ENCODE measurements around the gene CD3E. TPM values are rescaled to one million over a fixed set of nuclear protein-coding genes. Genes with fewer than 3 reads are reported as not detected.

The CD3E gene
- total and polyA plus RNA-seq, 2 experiments from 2014 or later = not detected

DNA sequence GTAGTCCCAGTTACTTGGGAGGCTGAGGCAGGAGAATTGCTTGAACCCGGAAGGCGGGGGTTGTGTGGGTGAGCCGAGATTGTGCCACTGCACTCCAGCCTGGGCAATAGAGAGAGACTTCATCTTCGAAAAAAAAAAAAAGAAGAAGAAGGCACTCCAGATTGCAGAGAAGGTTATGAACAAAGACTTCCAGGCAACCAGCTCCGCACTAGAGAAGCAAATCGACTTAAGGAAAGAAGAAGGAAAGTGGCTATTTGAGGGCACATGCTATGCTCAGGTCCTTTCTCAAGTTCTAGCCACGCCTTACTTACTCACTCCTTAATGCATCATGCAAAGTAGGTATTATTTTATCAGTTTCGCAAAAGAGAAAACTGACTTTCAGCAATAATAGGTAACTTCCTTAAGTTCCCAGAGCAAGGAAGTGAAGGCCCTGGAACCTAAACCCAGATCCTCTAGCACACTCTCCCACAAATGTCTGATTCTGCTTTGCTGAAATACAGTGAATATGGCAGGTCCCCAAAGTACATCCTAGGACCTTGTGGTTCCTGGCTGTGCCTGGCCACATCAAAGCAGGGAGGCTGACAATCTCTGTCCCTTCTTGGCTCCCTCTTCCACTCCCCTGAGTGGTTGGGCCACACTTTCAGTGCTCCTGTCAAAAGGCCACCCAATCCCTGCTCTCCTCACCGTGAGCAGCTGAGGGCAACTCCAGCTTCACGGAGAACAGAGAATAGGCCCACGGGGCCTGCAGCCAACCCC lies 14.2 kb downstream of the CD3E start:
- no peaks in the 10 kb centered on the region for H3K36me3 Mint-ChIP-seq (ENCODE audit: low read depth)
- no peak for TF ChIP-seq ZNF331 (CRISPR knock-in tag; IDR thresholded peaks at IDR 0.05; ENCODE audit: low read depth)
- TF ChIP-seq JUNB (IDR thresholded peaks at IDR 0.05; ENCODE audit: unreplicated experiment) = no peak
- TF ChIP-seq CREB1 (CRISPR knock-in tag; IDR thresholded peaks at IDR 0.05; ENCODE audit: low read depth) = no peak
- no peak for TF ChIP-seq POLR2AphosphoS5 (IDR thresholded peaks at IDR 0.05; ENCODE audit: low read depth)
- TF ChIP-seq, protein P1, sequence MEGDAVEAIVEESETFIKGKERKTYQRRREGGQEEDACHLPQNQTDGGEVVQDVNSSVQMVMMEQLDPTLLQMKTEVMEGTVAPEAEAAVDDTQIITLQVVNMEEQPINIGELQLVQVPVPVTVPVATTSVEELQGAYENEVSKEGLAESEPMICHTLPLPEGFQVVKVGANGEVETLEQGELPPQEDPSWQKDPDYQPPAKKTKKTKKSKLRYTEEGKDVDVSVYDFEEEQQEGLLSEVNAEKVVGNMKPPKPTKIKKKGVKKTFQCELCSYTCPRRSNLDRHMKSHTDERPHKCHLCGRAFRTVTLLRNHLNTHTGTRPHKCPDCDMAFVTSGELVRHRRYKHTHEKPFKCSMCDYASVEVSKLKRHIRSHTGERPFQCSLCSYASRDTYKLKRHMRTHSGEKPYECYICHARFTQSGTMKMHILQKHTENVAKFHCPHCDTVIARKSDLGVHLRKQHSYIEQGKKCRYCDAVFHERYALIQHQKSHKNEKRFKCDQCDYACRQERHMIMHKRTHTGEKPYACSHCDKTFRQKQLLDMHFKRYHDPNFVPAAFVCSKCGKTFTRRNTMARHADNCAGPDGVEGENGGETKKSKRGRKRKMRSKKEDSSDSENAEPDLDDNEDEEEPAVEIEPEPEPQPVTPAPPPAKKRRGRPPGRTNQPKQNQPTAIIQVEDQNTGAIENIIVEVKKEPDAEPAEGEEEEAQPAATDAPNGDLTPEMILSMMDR (conservative IDR thresholded peaks at IDR 0.05; ENCODE audit: low read depth in 2 of 2) = no peak
- TF ChIP-seq NANOG (IDR thresholded peaks at IDR 0.05; ENCODE audit: borderline replicate concordance) = no peak
- TF ChIP-seq ZNF114 (CRISPR knock-in tag; IDR thresholded peaks at IDR 0.05) = no peak
- TF ChIP-seq EZH2 (IDR thresholded peaks at IDR 0.05; ENCODE audit: low read depth, unreplicated experiment) = no peak
- TF ChIP-seq, protein P2, sequence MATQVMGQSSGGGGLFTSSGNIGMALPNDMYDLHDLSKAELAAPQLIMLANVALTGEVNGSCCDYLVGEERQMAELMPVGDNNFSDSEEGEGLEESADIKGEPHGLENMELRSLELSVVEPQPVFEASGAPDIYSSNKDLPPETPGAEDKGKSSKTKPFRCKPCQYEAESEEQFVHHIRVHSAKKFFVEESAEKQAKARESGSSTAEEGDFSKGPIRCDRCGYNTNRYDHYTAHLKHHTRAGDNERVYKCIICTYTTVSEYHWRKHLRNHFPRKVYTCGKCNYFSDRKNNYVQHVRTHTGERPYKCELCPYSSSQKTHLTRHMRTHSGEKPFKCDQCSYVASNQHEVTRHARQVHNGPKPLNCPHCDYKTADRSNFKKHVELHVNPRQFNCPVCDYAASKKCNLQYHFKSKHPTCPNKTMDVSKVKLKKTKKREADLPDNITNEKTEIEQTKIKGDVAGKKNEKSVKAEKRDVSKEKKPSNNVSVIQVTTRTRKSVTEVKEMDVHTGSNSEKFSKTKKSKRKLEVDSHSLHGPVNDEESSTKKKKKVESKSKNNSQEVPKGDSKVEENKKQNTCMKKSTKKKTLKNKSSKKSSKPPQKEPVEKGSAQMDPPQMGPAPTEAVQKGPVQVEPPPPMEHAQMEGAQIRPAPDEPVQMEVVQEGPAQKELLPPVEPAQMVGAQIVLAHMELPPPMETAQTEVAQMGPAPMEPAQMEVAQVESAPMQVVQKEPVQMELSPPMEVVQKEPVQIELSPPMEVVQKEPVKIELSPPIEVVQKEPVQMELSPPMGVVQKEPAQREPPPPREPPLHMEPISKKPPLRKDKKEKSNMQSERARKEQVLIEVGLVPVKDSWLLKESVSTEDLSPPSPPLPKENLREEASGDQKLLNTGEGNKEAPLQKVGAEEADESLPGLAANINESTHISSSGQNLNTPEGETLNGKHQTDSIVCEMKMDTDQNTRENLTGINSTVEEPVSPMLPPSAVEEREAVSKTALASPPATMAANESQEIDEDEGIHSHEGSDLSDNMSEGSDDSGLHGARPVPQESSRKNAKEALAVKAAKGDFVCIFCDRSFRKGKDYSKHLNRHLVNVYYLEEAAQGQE (IDR thresholded peaks at IDR 0.05; ENCODE audit: unreplicated experiment) = no peak
- TF ChIP-seq EZH2phosphoT487 (IDR thresholded peaks at IDR 0.05; ENCODE audit: unreplicated experiment) = no peak
- TF ChIP-seq STAT1 (IDR thresholded peaks at IDR 0.05; ENCODE audit: unreplicated experiment) = no peak
- TF ChIP-seq, protein P3, sequence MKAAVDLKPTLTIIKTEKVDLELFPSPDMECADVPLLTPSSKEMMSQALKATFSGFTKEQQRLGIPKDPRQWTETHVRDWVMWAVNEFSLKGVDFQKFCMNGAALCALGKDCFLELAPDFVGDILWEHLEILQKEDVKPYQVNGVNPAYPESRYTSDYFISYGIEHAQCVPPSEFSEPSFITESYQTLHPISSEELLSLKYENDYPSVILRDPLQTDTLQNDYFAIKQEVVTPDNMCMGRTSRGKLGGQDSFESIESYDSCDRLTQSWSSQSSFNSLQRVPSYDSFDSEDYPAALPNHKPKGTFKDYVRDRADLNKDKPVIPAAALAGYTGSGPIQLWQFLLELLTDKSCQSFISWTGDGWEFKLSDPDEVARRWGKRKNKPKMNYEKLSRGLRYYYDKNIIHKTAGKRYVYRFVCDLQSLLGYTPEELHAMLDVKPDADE (IDR thresholded peaks at IDR 0.05) = no peak
- TF ChIP-seq, protein P4, sequence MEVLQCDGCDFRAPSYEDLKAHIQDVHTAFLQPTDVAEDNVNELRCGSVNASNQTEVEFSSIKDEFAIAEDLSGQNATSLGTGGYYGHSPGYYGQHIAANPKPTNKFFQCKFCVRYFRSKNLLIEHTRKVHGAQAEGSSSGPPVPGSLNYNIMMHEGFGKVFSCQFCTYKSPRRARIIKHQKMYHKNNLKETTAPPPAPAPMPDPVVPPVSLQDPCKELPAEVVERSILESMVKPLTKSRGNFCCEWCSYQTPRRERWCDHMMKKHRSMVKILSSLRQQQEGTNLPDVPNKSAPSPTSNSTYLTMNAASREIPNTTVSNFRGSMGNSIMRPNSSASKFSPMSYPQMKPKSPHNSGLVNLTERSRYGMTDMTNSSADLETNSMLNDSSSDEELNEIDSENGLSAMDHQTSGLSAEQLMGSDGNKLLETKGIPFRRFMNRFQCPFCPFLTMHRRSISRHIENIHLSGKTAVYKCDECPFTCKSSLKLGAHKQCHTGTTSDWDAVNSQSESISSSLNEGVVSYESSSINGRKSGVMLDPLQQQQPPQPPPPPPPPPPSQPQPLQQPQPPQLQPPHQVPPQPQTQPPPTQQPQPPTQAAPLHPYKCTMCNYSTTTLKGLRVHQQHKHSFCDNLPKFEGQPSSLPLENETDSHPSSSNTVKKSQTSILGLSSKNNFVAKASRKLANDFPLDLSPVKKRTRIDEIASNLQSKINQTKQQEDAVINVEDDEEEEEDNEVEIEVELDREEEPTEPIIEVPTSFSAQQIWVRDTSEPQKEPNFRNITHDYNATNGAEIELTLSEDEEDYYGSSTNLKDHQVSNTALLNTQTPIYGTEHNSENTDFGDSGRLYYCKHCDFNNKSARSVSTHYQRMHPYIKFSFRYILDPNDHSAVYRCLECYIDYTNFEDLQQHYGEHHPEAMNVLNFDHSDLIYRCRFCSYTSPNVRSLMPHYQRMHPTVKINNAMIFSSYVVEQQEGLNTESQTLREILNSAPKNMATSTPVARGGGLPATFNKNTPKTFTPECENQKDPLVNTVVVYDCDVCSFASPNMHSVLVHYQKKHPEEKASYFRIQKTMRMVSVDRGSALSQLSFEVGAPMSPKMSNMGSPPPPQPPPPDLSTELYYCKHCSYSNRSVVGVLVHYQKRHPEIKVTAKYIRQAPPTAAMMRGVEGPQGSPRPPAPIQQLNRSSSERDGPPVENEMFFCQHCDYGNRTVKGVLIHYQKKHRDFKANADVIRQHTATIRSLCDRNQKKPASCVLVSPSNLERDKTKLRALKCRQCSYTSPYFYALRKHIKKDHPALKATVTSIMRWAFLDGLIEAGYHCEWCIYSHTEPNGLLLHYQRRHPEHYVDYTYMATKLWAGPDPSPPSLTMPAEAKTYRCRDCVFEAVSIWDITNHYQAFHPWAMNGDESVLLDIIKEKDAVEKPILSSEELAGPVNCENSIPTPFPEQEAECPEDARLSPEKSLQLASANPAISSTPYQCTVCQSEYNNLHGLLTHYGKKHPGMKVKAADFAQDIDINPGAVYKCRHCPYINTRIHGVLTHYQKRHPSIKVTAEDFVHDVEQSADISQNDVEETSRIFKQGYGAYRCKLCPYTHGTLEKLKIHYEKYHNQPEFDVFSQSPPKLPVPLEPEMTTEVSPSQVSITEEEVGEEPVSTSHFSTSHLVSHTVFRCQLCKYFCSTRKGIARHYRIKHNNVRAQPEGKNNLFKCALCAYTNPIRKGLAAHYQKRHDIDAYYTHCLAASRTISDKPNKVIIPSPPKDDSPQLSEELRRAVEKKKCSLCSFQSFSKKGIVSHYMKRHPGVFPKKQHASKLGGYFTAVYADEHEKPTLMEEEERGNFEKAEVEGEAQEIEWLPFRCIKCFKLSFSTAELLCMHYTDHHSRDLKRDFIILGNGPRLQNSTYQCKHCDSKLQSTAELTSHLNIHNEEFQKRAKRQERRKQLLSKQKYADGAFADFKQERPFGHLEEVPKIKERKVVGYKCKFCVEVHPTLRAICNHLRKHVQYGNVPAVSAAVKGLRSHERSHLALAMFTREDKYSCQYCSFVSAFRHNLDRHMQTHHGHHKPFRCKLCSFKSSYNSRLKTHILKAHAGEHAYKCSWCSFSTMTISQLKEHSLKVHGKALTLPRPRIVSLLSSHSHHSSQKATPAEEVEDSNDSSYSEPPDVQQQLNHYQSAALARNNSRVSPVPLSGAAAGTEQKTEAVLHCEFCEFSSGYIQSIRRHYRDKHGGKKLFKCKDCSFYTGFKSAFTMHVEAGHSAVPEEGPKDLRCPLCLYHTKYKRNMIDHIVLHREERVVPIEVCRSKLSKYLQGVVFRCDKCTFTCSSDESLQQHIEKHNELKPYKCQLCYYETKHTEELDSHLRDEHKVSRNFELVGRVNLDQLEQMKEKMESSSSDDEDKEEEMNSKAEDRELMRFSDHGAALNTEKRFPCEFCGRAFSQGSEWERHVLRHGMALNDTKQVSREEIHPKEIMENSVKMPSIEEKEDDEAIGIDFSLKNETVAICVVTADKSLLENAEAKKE (CRISPR knock-in tag; IDR thresholded peaks at IDR 0.05) = no peak
- H3K79me2 ChIP-seq (replicated peaks; ENCODE audit: insufficient read depth) = no peaks in the 10 kb centered on the region
- no peaks in the 10 kb centered on the region for H4K20me1 ChIP-seq (replicated peaks; ENCODE audit: insufficient read depth)
- peaks cover 30% of the 10 kb centered on the region for H3K4me1 Mint-ChIP-seq
- ATAC-seq (no peak), DNase-seq (ENCODE audit: low spot score) (no peak)
- H3F3A ChIP-seq (replicated peaks; ENCODE audit: low read depth) = peaks cover 9% of the 10 kb centered on the region
- H3K9me2 ChIP-seq (ENCODE audit: insufficient read depth) = no peaks in the 10 kb centered on the region
- no peak overlapping the region for H3K27ac Mint-ChIP-seq
- H3K9me3 Mint-ChIP-seq = no peaks in the 10 kb centered on the region
- peaks cover 7% of the 10 kb centered on the region for H3K27me3 Mint-ChIP-seq (ENCODE audit: insufficient read depth, low read depth, poor library complexity)
- peaks cover 23% of the 10 kb centered on the region for H3K4me1 ChIP-seq (ENCODE audit: insufficient read depth)
- H3K27me3 ChIP-seq (ENCODE audit: insufficient read depth) = peaks cover 17% of the 10 kb centered on the region; the same call in 1 of the 2 replicates
- H3K27ac ChIP-seq (ENCODE audit: low read depth) = no peak overlapping the region
- no peak overlapping the region for H3K4me3 Mint-ChIP-seq
- no peaks in the 10 kb centered on the region for H3K36me3 ChIP-seq (ENCODE audit: insufficient read depth)
- H3K4me2 ChIP-seq = no peak overlapping the region
- H2AFZ ChIP-seq = no peak overlapping the region
- H3K4me3 ChIP-seq = no peak overlapping the region
